Measurements from ENCODE around the gene OASL.
A peak's percentile ranks its signal among the peaks of the same experiment; 100 is the strongest.

Gene OASL

DNA sequence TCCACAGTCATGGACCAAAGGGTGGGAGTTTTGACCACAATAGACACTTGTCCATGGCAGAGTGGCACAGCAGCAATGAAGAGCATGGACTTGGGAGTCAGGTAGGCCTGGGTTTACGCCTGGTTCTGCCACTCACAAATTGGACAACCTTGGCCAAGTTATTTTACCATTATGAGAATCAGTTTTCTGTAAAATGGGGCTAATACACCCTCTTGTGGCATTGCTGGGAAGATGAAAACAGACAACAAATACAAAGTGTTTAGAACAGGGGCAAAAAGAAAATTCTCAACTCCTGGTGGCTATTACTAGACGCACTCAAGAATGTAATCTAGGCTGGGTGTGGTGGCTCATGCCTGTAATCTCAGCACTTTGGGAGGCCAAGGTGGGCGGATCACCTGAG is 25.3 kb downstream of the OASL start:
- DNase-seq: no peak

- DNase-seq: no peak
Measured at GRCh38 chr12:121011820-121012219, 27.2 kb downstream of the OASL start.

DNA sequence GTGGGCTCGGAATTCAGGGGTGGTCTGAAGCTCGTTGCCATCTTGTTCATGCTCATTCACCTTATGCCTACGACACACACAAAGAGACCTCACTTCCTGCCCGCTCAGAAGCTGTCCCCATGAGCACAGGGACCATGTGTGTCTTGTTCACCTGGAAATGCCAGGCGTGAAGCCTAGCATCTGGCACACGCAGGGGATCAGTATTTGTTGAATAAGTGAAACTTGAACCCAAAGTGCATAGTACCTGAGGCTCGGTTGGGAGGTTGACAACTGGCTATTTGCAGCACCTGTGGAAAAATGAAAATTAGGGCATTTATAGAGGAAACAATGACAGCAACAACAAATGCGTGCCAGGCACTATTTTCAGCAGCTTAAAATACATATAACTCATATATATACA is 28.2 kb downstream of the OASL start:
- no peak for DNase-seq

- peak; percentile 8 to 31 for DNase-seq
Measured at GRCh38 chr12:121009741-121010140, 29.3 kb downstream of the OASL start.

DNA sequence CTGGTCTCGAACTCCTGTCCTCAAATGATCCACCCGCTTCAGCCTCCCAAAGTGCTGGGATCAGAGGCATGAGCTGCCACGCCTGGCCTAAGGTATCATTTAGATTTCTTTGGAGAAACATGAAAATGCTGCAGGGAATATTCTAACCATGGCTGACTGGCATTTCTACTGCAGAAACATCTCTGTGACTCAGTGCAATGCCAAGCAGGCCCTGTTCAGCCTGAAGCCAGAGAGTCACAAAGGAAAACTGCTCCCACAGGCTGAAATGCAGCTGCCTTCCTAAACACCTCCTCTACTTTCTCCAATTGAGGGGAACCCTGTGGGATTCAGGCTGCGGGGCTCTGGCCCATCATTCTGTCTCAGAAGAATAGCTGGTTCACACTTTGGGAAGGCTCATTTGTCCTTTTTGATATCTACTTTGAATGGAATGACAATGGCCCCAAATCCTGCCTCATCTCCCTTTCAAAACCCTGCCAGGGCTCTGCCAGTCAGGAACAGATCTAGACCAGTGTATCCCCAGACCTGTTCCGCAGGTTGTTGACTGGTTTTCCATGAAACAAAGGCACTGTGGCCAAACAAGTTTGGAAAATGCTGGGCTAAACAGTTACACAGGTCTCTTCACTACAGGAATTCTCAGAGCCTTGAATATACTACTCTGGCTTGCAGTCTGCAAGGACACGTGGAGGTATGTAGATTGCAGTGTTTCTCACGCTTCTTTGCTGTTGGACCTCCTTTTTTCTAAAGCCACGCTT is 30.5 kb downstream of the OASL start:
- no peak for DNase-seq

DNA sequence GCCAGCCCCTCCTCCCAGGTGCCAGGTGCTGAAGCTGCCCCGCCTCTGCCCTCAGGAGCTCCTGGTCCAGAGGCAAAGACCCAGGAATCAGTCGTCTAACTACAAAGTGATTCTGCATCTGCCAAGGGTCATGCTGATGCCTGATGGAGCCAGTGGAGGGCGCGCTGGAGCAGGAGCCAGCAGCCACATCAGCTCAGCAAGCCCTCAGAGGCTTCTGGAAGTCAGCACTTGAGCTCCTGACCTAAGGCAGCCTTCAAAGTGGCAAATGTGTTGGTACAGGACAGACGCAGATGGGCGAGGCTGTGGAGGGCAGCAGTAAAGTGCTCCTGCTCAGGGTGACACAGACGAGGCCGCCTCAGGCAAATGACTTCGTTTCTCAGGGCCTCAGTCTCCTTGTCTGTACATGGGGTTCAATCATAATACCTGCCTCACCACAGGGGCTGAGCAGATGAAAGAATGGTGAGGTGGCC is 33.7 kb downstream of the OASL start:
- peak; percentile 41 to 47 for DNase-seq

DNA sequence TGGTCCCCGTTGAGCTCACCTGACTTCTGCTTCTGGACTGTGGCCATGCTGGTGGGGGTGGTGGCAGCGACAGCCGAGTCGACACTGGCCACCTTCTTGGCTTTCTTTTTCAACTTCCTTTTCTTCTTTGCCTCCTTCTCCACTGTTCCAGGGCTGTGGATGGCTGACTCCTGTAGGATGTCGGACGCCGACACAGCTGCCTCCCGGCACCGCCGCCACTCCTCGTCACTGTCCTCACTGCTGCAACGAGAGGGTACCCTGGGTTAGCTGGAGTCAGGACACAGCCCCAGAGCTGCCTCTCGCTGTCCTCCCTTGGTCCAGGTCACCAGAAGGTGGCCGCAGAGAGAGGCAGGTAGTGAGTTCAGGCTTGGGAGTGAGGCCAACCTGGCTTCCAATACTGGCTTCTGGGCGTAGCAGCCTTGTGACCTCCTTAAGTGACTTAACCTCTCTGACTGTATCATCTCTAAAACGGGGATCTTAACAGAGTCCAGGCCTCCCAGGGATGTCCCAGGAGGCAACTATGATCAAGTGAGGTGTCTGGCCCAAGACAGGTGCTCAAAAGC is 34.7 kb downstream of the OASL start:
- DNase-seq: no peak

GRCh38 chr12:121003650-121004049 is 35.4 kb downstream of the OASL start:
- DNase-seq: peak in 1 of 2 experiments; percentile 5

GRCh38 chr12:121001841-121002483 is 37.1 kb downstream of the OASL start:
- no peak for DNase-seq

GRCh38 chr12:121001060-121001459 is 38.0 kb downstream of the OASL start:
- DNase-seq: no peak

- DNase-seq: no peak
Measured at GRCh38 chr12:121000530-121000929, 38.5 kb downstream of the OASL start.

DNA sequence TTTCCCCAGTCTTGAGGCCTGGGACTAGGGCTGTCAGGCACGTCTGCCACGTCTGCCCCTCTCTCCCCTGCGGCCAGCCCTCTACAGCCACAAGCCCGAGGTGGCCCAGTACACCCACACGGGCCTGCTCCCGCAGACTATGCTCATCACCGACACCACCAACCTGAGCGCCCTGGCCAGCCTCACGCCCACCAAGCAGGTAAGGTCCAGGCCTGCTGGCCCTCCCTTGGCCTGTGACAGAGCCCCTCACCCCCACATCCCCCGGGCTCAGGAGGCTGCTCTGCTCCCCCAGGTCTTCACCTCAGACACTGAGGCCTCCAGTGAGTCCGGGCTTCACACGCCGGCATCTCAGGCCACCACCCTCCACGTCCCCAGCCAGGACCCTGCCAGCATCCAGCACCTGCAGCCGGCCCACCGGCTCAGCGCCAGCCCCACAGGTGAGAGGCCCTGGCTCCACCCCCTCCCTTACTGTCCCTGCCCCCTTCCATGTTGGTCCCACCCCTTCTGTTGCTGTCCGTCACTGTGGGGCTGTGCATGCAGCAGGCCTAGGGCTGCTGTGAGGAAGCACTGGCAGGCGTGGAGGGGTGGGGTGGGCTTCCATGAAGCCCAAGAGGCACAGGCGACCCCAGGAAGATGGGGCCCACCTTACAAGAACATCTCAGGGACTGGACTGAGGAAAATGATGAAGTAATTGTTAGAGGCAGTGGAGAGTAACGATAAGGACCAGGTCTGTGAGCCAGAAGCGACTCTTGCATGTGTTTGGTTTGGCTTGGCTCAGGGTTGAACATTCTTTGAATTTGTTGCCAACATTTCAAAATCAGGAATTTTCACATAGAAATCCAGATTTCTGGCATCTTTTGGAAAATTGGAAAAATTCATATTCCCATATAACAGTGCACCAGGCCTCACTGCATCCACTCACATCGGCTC is 39.6 kb downstream of the OASL start:
- no peak for DNase-seq

DNA sequence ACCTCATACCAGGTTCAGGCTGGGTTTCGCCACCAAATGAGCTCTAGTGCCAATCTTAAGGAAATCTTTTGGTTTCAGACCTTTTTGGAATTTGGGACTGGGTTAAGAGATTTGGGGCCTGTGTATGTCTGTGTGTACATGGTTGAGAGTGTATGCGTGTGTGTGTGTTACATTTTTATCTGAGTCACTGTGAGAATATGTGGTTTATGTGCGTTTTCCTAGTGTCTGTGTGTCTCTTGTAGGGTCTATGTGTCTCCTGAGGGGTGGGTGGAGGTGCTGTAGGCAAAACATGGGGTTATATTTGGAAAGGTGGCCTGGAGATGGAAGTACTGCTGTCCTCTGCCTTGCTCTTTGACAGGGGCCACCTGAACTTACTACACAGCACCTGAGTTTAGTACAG is 40.6 kb downstream of the OASL start:
- DNase-seq: no peak

DNA sequence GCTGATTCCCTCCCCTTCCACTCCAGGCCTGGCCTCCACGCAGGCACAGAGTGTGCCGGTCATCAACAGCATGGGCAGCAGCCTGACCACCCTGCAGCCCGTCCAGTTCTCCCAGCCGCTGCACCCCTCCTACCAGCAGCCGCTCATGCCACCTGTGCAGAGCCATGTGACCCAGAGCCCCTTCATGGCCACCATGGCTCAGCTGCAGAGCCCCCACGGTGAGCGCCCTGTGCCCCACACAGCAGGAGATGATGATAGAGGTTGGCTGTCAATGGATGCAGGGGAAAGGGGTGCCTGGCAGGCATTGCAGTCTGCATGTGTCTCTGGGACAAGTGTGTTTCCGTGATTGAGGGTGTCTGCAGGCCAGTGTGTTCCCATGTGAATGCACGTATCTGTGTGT is 41.6 kb downstream of the OASL start:
- no peak for DNase-seq

- no peak for DNase-seq
Measured at GRCh38 chr12:120996133-120996746, 42.8 kb downstream of the OASL start.

DNA sequence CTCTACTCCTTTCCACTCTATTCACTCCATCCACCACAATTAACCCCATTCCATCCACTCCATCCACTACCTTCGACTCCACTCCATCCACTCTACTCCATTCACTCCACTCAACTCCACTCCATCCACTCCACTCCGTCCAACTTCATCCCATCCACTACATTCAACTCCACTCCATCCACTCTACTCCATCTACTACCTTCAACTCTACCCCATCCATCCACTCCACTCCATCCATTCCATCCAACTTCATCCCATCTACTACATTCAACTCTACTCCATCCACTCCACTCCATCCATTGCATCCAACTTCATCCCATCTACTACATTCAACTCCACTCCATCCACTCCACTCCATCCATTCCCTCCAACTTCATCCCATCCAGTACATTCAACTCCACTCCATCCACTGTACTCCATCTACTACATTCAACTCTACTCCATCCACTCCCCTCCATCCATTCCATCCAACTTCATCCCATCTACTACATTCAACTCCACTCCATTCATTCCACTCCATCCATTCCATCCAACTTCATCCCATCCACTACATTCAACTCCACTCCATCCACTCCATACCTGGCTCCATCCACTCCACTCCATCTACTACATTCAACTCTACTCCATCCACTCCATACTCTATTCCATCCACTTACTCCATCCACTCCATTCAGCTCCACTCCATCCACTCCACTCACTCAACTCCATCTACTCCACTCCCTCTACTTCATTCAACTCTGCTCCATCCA is 44.3 kb downstream of the OASL start:
- no peak for DNase-seq

GRCh38 chr12:120994059-120994458 is 45.0 kb downstream of the OASL start:
- no peak for DNase-seq

GRCh38 chr12:120993496-120993895 is 45.5 kb downstream of the OASL start:
- DNase-seq: no peak

- DNase-seq: no peak
Measured at GRCh38 chr12:120992989-120993388, 46.1 kb downstream of the OASL start.

DNA sequence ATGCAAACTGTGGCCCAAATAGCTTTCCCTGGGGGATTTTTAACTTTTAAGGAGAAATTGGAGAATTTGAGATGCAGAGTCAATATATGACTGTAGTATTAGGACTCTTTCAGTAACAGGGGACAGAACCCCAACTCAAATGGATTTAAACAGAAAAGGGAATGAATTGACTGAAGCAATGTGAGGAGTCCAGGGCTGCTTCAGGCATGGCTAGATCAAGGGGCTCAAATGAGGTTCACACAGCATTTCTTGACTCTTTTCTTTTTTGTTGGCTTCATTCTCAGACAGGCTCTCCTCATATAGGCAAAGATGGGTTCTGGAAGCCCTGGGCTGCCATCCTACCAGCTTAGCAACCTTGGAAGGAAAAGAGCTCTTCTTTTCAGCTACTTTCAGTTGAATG is 47.1 kb downstream of the OASL start:
- DNase-seq: no peak

- DNase-seq: no peak
Measured at GRCh38 chr12:120990487-120991055, 48.5 kb downstream of the OASL start.

DNA sequence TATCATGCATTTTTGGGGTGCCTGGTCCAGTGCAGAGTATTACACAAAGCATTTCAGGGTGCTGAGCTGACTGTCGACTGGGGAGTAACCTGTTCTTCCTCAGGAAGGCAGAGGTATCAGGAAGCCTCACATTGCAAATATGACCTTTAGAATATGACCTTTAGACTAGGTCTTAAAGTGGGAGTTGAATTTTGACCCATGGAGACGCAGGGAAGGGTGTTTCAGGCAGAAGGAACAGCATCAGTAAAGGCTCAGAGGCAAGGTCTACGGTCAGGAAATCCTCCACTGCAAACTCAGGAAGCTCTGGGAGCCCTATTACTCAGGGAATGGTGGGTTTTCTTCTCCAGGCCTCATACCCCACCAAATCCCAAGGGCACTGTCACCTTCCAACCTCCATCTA is 49.4 kb downstream of the OASL start:
- DNase-seq: no peak
